GM19193 (cell line): ENCODE results near the gene CHRND.

Experiments used
- POLR2A ChIP-seq: IDR thresholded peaks from 4 replicates; pipeline ENCODE4 v1.6.1; 2011; ENCODE audit not compliant: insufficient read depth, insufficient read length; ENCODE audit errors: extremely low read depth

CHRND gene

GRCh38 chr2:232523682-232524597 lies 2.0 kb upstream of the CHRND start:
- TF ChIP-seq POLR2A = no peak

- no peak for TF ChIP-seq POLR2A
Measured at GRCh38 chr2:232524771-232525170, 1.2 kb upstream of the CHRND start.

GRCh38 chr2:232525199-232525598 lies 761 bp upstream of the CHRND start:
- TF ChIP-seq POLR2A = no peak

- TF ChIP-seq POLR2A = no peak
Measured at GRCh38 chr2:232526372-232526941, 497 bp downstream of the CHRND start.

GRCh38 chr2:232527905-232528470 lies 2.0 kb downstream of the CHRND start:
- TF ChIP-seq POLR2A = no peak

- no peak for TF ChIP-seq POLR2A
Measured at GRCh38 chr2:232528746-232529460, 2.9 kb downstream of the CHRND start.

- no peak for TF ChIP-seq POLR2A
Measured at GRCh38 chr2:232529806-232530547, 4.0 kb downstream of the CHRND start.

GRCh38 chr2:232530626-232531260 lies 4.8 kb downstream of the CHRND start:
- no peak for TF ChIP-seq POLR2A

GRCh38 chr2:232532419-232532818 lies 6.5 kb downstream of the CHRND start:
- TF ChIP-seq POLR2A = no peak

GRCh38 chr2:232533944-232534710 lies 8.2 kb downstream of the CHRND start:
- TF ChIP-seq POLR2A = no peak

GRCh38 chr2:232534940-232535651 lies 9.1 kb downstream of the CHRND start:
- TF ChIP-seq POLR2A = no peak

GRCh38 chr2:232535761-232536530 lies 10.0 kb downstream of the CHRND start:
- TF ChIP-seq POLR2A = no peak

GRCh38 chr2:232537079-232537478 lies 11.1 kb downstream of the CHRND start:
- no peak for TF ChIP-seq POLR2A

GRCh38 chr2:232537499-232537898 lies 11.5 kb downstream of the CHRND start:
- no peak for TF ChIP-seq POLR2A
